ENCODE data around the gene DOCK4. TPM values are rescaled to one million over a fixed set of nuclear protein-coding genes. Genes with fewer than 3 reads are reported as not detected.

DOCK4 gene
- total RNA-seq, 1 experiment from 2014 or later = 31.4 TPM

DNA sequence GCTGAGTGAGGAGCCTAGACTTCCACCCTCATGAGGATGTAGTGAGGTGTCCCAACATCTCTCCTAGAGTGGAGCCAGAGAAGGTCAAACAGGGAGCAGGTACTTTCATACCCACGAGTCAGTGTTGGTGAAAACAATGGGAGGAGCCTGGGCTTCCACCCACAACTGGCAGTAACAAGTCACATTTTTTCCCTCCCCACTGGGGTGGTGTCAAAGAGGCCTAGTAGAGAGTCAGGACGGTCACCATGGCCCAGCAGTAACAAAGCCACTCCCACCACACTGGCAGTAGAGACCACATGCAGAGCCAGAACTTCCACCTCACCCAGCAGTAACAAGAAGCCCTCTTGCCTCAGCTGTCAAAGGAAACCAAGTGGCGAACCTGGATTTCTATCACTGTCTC lies 363.7 kb downstream of the DOCK4 start:
- Mint-ChIP-seq H3K27ac (ENCODE audit: low read depth, unreplicated experiment) (no peak overlapping the region), H3K9me3 (ENCODE audit: unreplicated experiment) (no peaks in the 10 kb centered on the region), H3K4me3 (ENCODE audit: unreplicated experiment) (no peak overlapping the region), H3K27me3 (ENCODE audit: insufficient read depth, unreplicated experiment) (no peaks in the 10 kb centered on the region), H3K36me3 (ENCODE audit: insufficient read depth, unreplicated experiment) (peaks cover 9% of the 10 kb centered on the region), H3K4me1 (ENCODE audit: insufficient read depth, unreplicated experiment) (no peaks in the 10 kb centered on the region)
- POLR2A ChIA-PET = no interaction called here
- DNase-seq (ENCODE audit: unreplicated experiment) = no peak
- TF ChIP-seq, protein P1, sequence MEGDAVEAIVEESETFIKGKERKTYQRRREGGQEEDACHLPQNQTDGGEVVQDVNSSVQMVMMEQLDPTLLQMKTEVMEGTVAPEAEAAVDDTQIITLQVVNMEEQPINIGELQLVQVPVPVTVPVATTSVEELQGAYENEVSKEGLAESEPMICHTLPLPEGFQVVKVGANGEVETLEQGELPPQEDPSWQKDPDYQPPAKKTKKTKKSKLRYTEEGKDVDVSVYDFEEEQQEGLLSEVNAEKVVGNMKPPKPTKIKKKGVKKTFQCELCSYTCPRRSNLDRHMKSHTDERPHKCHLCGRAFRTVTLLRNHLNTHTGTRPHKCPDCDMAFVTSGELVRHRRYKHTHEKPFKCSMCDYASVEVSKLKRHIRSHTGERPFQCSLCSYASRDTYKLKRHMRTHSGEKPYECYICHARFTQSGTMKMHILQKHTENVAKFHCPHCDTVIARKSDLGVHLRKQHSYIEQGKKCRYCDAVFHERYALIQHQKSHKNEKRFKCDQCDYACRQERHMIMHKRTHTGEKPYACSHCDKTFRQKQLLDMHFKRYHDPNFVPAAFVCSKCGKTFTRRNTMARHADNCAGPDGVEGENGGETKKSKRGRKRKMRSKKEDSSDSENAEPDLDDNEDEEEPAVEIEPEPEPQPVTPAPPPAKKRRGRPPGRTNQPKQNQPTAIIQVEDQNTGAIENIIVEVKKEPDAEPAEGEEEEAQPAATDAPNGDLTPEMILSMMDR (IDR thresholded peaks at IDR 0.05; ENCODE audit: unreplicated experiment) = no peak
- CTCF ChIA-PET = interaction anchor here (0.6 to 5.0 kb wide), 3 partner anchors 12 to 972 kb away, joined by 3 to 69 read pairs (median 5); no protein-coding TSS in a partner anchor
- intact Hi-C loops (cut with micrococcal nuclease) = no loop called here
- no TSS peak for BruUV-seq (replicated peaks)

DNA sequence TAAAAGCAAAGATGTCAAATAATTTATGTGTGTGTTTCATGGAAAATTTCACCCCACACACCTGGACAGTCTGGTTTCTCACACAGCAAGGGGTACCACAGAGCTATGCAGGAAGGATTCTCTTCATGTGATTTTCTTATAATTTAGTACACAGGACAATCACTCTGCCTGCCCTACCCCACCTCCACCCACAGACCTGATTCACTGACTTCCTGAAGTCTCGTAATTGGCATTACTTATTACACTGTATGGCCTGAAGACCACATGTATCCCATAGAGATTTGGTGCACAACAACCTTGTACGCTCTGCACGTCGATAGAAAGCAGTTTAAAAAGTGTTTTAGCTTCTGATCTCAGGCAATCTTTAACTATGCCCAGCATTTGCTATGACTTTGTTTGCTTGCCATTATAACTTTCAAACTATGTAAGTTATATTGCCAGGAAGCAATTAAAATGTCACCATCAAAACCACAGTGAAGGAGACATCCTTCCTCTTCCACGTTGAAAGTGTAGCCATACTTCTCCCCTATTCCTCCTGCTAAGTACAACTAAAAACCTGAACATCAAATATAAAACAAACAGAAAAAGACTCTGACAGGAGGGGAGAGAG lies 364.5 kb downstream of the DOCK4 start:
- CTCF ChIA-PET = interaction anchor here (0.7 to 5.0 kb wide), 5 partner anchors 10 to 89 kb away, joined by 3 to 69 read pairs (median 3); no protein-coding TSS in a partner anchor
- Mint-ChIP-seq H3K27me3 (ENCODE audit: insufficient read depth, unreplicated experiment) (no peaks in the 10 kb centered on the region), H3K27ac (ENCODE audit: low read depth, unreplicated experiment) (no peak overlapping the region), H3K4me1 (ENCODE audit: insufficient read depth, unreplicated experiment) (no peaks in the 10 kb centered on the region), H3K9me3 (ENCODE audit: unreplicated experiment) (peaks cover 4% of the 10 kb centered on the region), H3K4me3 (ENCODE audit: unreplicated experiment) (no peak overlapping the region), H3K36me3 (ENCODE audit: insufficient read depth, unreplicated experiment) (peaks cover 6% of the 10 kb centered on the region)
- TF ChIP-seq, protein P1 (IDR thresholded peaks at IDR 0.05; ENCODE audit: unreplicated experiment) = no peak
- intact Hi-C loops (cut with micrococcal nuclease) = no loop called here
- POLR2A ChIA-PET = interaction anchor here (0.6 kb wide), 1 partner anchor 167 kb away, joined by 4 read pairs; no protein-coding TSS in a partner anchor
- no peak for DNase-seq (ENCODE audit: unreplicated experiment)
- BruUV-seq (replicated peaks) = no TSS peak

DNA sequence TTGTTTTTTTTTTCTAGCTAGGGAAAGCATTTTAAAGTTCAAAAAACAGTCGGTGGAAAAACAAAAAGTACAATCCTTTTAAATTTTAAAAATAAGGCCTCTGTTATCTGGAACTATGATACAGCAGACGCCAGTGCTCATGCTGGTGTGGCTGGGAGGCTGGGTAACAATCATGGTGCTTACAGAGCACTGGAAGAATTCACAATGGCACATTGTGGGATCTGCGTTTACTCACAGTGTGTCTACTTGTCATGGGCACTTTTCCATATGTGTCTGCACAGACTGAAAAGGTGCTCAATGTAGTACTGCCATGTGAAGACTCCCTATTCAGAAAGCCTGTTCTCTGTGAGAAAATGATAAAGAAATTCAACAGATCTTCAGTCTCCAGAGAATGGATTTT lies 365.7 kb downstream of the DOCK4 start:
- intact Hi-C loops (cut with micrococcal nuclease) = no loop called here
- Mint-ChIP-seq H3K27ac (ENCODE audit: low read depth, unreplicated experiment) (no peak overlapping the region), H3K4me1 (ENCODE audit: insufficient read depth, unreplicated experiment) (no peaks in the 10 kb centered on the region), H3K4me3 (ENCODE audit: unreplicated experiment) (no peak overlapping the region), H3K27me3 (ENCODE audit: insufficient read depth, unreplicated experiment) (no peaks in the 10 kb centered on the region), H3K36me3 (ENCODE audit: insufficient read depth, unreplicated experiment) (peaks cover 4% of the 10 kb centered on the region), H3K9me3 (ENCODE audit: unreplicated experiment) (peaks cover 8% of the 10 kb centered on the region)
- no TSS peak for BruUV-seq (replicated peaks)
- TF ChIP-seq, protein P1 (IDR thresholded peaks at IDR 0.05; ENCODE audit: unreplicated experiment) = no peak
- DNase-seq (ENCODE audit: unreplicated experiment) = no peak
- CTCF ChIA-PET = interaction anchor here (0.6 to 1.0 kb wide), 2 partner anchors 15 to 412 kb away, joined by 6 to 7 read pairs; no protein-coding TSS in a partner anchor
- POLR2A ChIA-PET = no interaction called here

DNA sequence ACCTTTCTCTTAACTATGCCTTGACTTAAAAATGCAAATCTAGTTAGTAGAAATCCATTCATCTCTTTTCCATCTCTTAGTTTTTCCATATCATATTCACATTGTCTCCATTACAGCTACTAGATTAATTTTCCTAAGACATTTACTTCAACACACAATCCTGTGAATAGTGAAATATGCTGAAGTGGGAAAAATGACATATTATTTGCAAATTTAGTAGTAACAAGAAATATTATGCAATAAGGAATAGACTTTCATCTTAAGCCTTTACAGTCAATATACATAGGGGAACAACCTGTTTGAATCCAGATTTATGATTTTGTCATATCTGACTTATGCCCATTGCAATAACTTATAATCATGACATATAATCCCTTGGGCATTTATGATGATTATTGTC lies 366.9 kb downstream of the DOCK4 start:
- peaks cover 4% of the 10 kb centered on the region for H3K36me3 Mint-ChIP-seq (ENCODE audit: insufficient read depth, unreplicated experiment)
- peaks cover 8% of the 10 kb centered on the region for H3K9me3 Mint-ChIP-seq (ENCODE audit: unreplicated experiment)
- no peak overlapping the region for H3K4me3 Mint-ChIP-seq (ENCODE audit: unreplicated experiment)
- no peak overlapping the region for H3K27ac Mint-ChIP-seq (ENCODE audit: low read depth, unreplicated experiment)
- DNase-seq (ENCODE audit: unreplicated experiment) = no peak
- BruUV-seq (replicated peaks) = no TSS peak
- peaks cover 6% of the 10 kb centered on the region for H3K4me1 Mint-ChIP-seq (ENCODE audit: insufficient read depth, unreplicated experiment)
- ChIA-PET CTCF (interaction anchor here (0.7 to 0.9 kb wide), 2 partner anchors 11 to 86 kb away, joined by 3 read pairs; no protein-coding TSS in a partner anchor), POLR2A (interaction anchor here (0.6 kb wide), 1 partner anchor 112 kb away, joined by 3 read pairs; no protein-coding TSS in a partner anchor)
- intact Hi-C loops (cut with micrococcal nuclease) = no loop called here
- H3K27me3 Mint-ChIP-seq (ENCODE audit: insufficient read depth, unreplicated experiment) = no peaks in the 10 kb centered on the region
- TF ChIP-seq, protein P1 (IDR thresholded peaks at IDR 0.05; ENCODE audit: unreplicated experiment) = no peak

Measured in MCF 10A (cell line).